NCI-H187 (cell line): Measurements from ENCODE around the gene TMEM178B.
"Not testable (repeated sequence)": the region's sequence is repeated elsewhere in the genome, so short reads cannot be mapped to it uniquely, and the experiment has no call there.

Source experiments
- DNase-seq, 2 experiments: peaks; one replicate each; lab custom pipeline; 2025; lab: John Stamatoyannopoulos, UW

TMEM178B gene

GRCh38 chr7:141073641-141074161 lies at the start of gene TMEM178B:
TSS of gene TMEM178B (plus strand) at chr7:141074064.
- DNase-seq, result no peak

- no peak for DNase-seq
Measured at GRCh38 chr7:141024668-141025067, 49.2 kb upstream of the TMEM178B start.

- DNase-seq, result no peak
Measured at GRCh38 chr7:141027043-141027442, 46.8 kb upstream of the TMEM178B start.

GRCh38 chr7:141028767-141029166 lies 45.1 kb upstream of the TMEM178B start:
- DNase-seq, result no peak

- not testable (repeated sequence) for DNase-seq
Measured at GRCh38 chr7:141032539-141033323, 41.1 kb upstream of the TMEM178B start.

- DNase-seq, result not testable (repeated sequence)
Measured at GRCh38 chr7:141038100-141038499, 35.8 kb upstream of the TMEM178B start.

DNA sequence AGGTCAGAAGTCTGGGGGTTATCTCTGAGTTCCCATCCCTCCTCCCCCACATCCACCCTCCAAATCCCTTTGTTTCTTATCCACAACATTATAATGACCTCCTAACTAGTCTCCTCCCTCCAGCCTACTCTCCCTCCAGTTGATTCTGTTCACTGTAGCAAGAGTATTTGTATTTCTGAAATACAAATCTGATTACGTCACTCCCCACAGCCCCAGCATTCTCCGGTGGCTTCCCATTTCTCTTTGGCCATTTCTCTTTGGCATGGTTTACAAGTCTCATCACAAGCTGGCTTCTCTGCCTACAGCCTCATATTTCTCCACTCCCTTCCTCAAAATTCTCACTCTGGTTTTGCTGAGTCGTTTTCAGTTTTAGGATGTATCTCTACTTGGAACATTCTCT lies 34.5 kb upstream of the TMEM178B start:
- no peak for DNase-seq

GRCh38 chr7:141042222-141043193 lies 31.4 kb upstream of the TMEM178B start:
- no peak for DNase-seq

GRCh38 chr7:141043616-141044015 lies 30.2 kb upstream of the TMEM178B start:
- DNase-seq, result no peak

DNA sequence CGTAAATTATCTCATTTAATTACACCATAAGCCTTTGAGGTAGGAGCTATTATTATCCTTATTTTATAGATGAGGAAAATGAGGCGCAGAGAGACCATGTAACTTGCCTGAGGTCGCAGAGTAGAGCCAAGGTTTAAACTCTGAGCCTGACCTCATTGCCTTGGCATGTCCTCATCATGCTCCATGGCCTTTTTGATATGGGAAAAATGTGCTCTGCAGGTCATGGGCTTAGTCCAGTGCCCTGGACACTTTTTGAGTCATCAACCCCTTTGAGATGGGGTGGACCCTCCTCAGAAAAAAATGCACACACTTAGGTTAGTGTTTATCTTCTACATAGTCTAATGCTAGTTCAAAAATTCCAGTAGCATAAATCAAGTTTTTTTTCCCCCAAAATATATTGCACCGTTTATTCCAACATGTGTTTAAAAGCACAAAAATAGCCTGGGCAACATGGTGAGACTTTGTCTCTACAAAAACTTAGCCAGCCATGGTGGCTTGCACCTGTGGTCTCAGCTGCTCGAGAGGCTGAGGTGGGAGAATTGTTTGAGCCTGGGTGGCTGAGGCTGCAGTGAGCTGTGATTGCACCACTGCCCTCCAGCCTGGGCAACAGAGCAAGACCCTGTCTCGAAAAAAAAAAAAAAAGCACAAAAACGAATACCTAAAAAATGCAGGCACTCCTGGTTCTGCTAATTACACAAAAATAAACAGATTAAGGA lies 28.6 kb upstream of the TMEM178B start:
- no peak for DNase-seq

DNA sequence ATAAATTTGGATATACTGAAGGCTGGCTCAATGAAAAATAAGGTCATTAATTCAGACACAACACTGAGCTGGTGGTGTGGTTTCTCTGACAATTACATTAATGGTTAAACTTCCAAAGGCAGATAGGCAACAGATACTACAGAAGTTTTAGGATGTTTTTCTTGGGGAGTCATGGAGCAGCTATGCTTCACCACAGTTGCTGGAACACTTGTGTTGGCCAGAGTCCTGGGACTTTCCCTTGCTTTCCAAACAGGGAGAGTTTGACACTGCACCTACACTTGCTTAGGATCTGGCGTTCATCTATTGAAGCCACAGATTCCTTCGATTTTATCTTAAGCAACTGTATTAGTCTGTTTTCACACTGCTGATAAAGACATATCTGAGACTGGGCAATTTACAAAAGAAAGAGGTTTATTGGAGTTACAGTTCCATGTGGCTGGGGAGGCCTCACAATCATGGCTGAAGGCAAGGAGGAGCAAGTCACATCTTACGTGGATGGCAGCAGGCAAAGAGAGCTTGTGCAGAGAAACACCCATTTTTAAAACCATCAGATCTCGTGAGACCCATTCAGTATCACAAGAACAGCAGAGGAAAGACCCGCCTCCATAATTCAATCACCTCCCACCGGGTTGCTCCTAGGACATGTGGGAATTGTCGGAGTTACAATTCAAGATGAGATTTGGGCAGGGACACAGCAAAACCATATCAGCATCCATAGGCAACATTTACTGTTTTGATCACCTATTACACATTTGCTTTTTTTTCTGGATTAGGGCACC lies 27.8 kb upstream of the TMEM178B start:
- DNase-seq, result no peak

GRCh38 chr7:141053626-141054025 lies 20.2 kb upstream of the TMEM178B start:
- DNase-seq, result peak; percentile 34 to 59

- no peak for DNase-seq
Measured at GRCh38 chr7:141055146-141055545, 18.7 kb upstream of the TMEM178B start.

DNA sequence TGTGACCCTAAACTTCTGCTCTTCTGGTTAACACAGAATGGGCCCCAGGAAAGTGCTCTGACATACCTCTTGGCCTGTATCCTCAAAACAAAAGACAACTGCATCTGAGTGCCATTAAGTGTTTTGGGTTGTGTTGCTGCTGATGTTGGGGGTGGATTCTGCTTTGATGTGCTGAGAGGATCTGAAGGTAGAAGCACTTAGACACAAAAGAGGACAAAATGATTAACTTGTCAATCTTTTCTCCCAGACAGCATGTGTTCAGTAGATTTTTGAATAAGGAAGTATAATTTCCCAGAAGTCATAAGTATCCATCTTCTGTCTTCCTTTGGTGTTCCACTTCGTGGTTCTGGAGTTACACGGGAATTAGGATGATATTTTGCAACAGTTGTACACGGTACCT lies 16.1 kb upstream of the TMEM178B start:
- no peak for DNase-seq

DNA sequence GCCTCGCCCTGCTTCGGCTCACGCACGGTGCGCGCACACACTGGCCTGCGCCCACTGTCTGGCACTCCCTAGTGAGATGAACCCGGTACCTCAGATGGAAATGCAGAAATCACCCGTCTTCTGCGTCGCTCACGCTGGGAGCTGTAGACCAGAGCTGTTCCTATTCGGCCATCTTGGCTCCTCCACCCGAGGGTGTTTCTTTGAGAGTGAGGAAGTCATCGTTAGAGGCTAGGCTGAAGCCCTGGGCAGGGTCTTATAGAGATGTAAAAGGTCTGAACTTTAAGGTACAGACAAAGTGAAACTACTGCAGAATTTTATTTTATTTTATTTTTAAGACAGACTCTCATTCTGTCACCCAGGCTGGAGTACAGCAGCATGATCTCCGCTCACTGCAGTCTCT lies 6.0 kb upstream of the TMEM178B start:
- DNase-seq, result peak in 1 of 2 experiments; percentile 10

DNA sequence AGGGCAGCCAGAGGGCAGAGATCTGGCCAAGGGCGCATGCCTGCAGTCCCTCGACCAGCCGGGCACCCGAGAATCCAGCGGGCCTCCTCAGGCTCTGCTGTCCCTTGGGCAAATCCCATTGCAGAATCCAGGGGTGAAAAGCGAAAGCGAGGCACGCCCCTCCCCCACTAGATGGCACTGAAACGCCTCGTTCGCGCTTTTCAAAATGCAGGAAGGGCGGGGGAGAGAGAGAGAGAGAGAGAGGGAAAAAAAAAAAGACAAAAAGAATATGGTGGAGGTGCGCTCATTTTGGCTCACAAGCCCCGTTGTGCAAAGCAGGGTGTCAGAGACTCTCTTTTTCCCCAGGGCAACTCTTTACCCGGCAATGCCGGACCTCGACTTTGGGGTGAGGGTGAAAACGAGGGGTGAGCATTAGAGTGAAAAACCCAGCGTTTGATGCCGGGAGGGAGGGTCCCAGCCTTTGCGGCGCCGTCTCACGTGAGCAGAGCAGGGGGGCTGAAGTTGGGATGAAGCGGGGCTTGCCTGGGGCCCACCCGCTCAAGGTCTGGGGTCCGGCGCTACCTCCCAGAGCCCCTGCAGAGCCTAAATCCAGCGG lies 2.5 kb upstream of the TMEM178B start:
- peak; percentile 86 to 91 for DNase-seq

- DNase-seq, result peak in 1 of 2 experiments; percentile 81
Measured at GRCh38 chr7:141071855-141072547, 1.9 kb upstream of the TMEM178B start.

DNA sequence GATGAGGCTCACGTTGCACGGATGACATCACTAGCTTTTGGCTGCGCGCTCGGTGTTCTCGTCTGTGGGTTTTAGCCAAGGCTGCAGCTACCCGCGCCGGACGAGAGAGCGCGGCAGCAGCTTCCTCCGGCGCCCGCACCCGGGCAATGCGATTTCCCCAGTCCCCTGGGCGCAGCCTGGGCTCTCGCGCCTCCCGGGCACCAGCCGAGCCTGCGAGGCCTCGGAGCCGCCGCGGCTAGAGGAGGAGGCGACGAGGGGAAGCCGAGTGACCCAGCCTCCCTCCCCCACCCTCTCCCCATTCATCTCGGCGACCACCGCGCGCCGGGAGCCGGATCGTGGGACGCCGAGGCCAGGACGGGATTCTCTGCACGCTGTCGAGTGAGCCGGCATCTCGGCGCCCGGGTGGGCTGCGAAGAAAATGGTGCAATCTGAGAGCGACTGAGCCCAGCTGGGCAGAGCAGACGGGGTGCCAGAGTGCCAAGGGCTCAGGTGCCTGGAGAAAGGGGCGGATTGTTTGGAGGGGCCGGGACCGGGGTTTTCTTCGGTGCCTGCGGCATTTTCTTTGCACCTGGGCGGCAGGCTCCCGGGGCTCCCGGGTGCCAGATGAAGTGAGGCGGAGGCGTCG lies 1.2 kb upstream of the TMEM178B start:
- DNase-seq, result peak in 1 of 2 experiments; percentile 90

DNA sequence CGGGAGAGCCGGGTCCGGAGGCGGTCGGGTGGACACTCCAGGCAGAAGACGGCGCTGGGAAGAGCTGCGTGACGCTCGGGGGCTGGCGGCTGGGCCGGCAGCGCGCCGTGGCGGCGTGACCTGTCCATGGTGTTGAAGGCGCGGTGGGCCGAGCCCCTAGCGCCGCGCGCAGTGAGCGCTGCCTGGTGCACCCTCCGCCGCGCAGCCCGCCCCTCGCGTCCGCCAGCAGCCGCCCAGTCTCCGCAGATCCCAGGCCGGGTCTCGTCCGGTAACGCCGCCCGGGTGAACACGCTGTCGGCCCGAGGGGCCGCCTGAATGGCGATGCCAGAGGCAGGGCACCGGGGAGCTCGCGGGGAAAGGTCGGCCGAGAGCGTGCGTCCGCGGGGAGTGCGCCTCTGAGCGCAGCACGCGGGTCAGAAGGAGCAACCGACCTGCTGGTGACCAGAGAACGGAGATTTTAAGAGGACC lies 657 bp upstream of the TMEM178B start:
- no peak for DNase-seq
